ENCODE data around the gene ZNF227. TPM values are rescaled to one million over a fixed set of nuclear protein-coding genes. Genes with fewer than 3 reads are reported as not detected.
"Not testable (repeated sequence)": the region's sequence is repeated elsewhere in the genome, so short reads cannot be mapped to it uniquely, and the experiment has no call there.

Gene ZNF227
- total and polyA plus RNA-seq, 11 donors: 4.4 to 20.5 (median 10.2) TPM

- Histone ChIP-seq H3K27me3 (peaks cover 0 to 5% (median 0%) of the 10 kb centered on the region in 9 donors), H3K9me3 (peaks cover 0 to 21% (median 0%) of the 10 kb centered on the region in 12 donors), H3K4me1 (peaks cover 0 to 10% (median 7%) of the 10 kb centered on the region in 12 donors), H3K4me3 (no peak overlapping the region), H3K27ac (no peak overlapping the region), H3K36me3 (no peaks in the 10 kb centered on the region)
- intact Hi-C loops (cut with DNase I): loop anchor here in 3 of 10 donors (5.0 kb wide), 2 partner anchors 37 to 92 kb away; partner anchors contain the start of genes ZNF226 (in 2 of the 3) and ZNF225 (in 1 of the 3)
- DNase-seq (no peak), ATAC-seq (no peak)
- WGBS, 4 donors: 76 to 87% (median 86%) methylated on average over 2 of the region's 2 CpGs
- TF ChIP-seq POLR2A (IDR thresholded peaks at IDR 0.05) (no peak), CTCF (IDR thresholded peaks at IDR 0.05) (no peak)
Observed at GRCh38 chr19:44204772-44205171, 7.6 kb upstream of the ZNF227 start.

- H3K4me1 ChIP-seq: peaks cover 0 to 15% (median 7%) of the 10 kb centered on the region in 12 donors
- H3K27ac ChIP-seq: peak overlapping the region; percentile 84 to 96 (median 92)
- intact Hi-C loops (cut with DNase I): loop anchor here in 6 of 10 donors (2.0 to 5.0 kb wide), 5 partner anchors 40 to 95 kb away; partner anchors contain the start of genes ZNF226 (in 4 of the 6), ZNF225 (in 2 of the 6) and ZNF234 (in 1 of the 6)
- TF ChIP-seq CTCF (IDR thresholded peaks at IDR 0.05) (no peak), POLR2A (IDR thresholded peaks at IDR 0.05) (peak in 1 of 2 donors; percentile 47)
- no peaks in the 10 kb centered on the region for H3K36me3 ChIP-seq
- DNase-seq: peak; percentile 91 to 94 (median 93)
- H3K4me3 ChIP-seq: peak overlapping the region; percentile 47 to 86 (median 76)
- peak; percentile 96 to 98 (median 97) for ATAC-seq
- H3K27me3 ChIP-seq: peaks cover 0 to 5% (median 0%) of the 10 kb centered on the region in 9 donors
- 4% methylated on average over 20 to 26 of the region's 26 CpGs for WGBS, 4 donors
- H3K9me3 ChIP-seq: peaks cover 0 to 21% (median 0%) of the 10 kb centered on the region in 12 donors
Observed at GRCh38 chr19:44207126-44207803, 5.1 kb upstream of the ZNF227 start.

- no peak for TF ChIP-seq POLR2A (IDR thresholded peaks at IDR 0.05)
- TF ChIP-seq CTCF (IDR thresholded peaks at IDR 0.05): no peak
- Histone ChIP-seq H3K27me3 (no peaks in the 10 kb centered on the region), H3K4me1 (peaks cover 0 to 26% (median 17%) of the 10 kb centered on the region in 12 donors), H3K27ac (peak overlapping the region; percentile 66 to 92 (median 85)), H3K36me3 (peaks cover 0 to 37% (median 30%) of the 10 kb centered on the region in 9 donors), H3K9me3 (peaks cover 0 to 6% (median 0%) of the 10 kb centered on the region in 12 donors), H3K4me3 (peak overlapping the region; percentile 47 to 95 (median 76))
- peak in 3 of 4 donors; percentile 4 to 39 (median 33) for ATAC-seq
- no peak for DNase-seq
- intact Hi-C loops (cut with DNase I): loop anchor here in 6 of 10 donors (2.0 to 10.0 kb wide), 6 partner anchors 46 to 101 kb away; partner anchors contain the start of genes ZNF225 (in 3 of the 6), ZNF226 (in 3 of the 6) and ZNF235 (in 3 of the 6)
- WGBS, 4 donors: 2 to 4% (median 4%) methylated on average over 15 of the region's 15 CpGs
Observed at GRCh38 chr19:44212866-44213346, 574 bp downstream of the ZNF227 start.

- ATAC-seq, H3K27ac ChIP-seq, H3K4me3 ChIP-seq, DNase-seq, H3K27me3 ChIP-seq, H3K4me1 ChIP-seq: not testable (repeated sequence)
- H3K9me3 ChIP-seq: peaks cover 0 to 31% (median 2%) of the 10 kb centered on the region in 12 donors
- intact Hi-C loops (cut with DNase I): loop anchor here in 1 of 10 donors (10.0 kb wide), 1 partner anchor 85 kb away; the partner anchor contains the start of gene ZNF235
- 84 to 97% (median 94%) methylated on average over 2 to 3 of the region's 3 CpGs for WGBS, 4 donors
- H3K36me3 ChIP-seq: peaks cover 0 to 60% (median 42%) of the 10 kb centered on the region in 9 donors
Observed at GRCh38 chr19:44219926-44220325, 7.6 kb downstream of the ZNF227 start.

GRCh38 chr19:44220761-44221160 lies 8.4 kb downstream of the ZNF227 start:
- WGBS, 4 donors: 95 to 99% (median 99%) methylated on average over 6 of the region's 6 CpGs
- H3K27ac ChIP-seq; H3K27me3 ChIP-seq; intact Hi-C loops (cut with DNase I); ATAC-seq; H3K4me1 ChIP-seq; H3K4me3 ChIP-seq; DNase-seq: not testable (repeated sequence)
- H3K36me3 ChIP-seq: peaks cover 0 to 57% (median 38%) of the 10 kb centered on the region in 9 donors
- peaks cover 0 to 37% (median 2%) of the 10 kb centered on the region in 12 donors for H3K9me3 ChIP-seq

GRCh38 chr19:44221291-44221690 lies 9.0 kb downstream of the ZNF227 start:
- peaks cover 0 to 57% (median 33%) of the 10 kb centered on the region in 9 donors for H3K36me3 ChIP-seq
- ATAC-seq; DNase-seq; H3K27ac ChIP-seq; intact Hi-C loops (cut with DNase I); H3K27me3 ChIP-seq; H3K4me1 ChIP-seq; H3K4me3 ChIP-seq: not testable (repeated sequence)
- WGBS, 4 donors: 96 to 100% (median 99%) methylated on average over 3 of the region's 3 CpGs
- peaks cover 0 to 43% (median 5%) of the 10 kb centered on the region in 12 donors for H3K9me3 ChIP-seq
